ENCODE data around the gene CLCN1. TPM values are rescaled to one million over a fixed set of nuclear protein-coding genes. Genes with fewer than 3 reads are reported as not detected.

The CLCN1 gene
- total and polyA plus RNA-seq, 2 donors from 2014 or later = 0.35 TPM; not detected in 1

- intact Hi-C loops (cut with DNase I) = no loop called here
- H3K27me3 ChIP-seq (ENCODE audit: control insufficient read depth, insufficient read depth, low read length) = peaks cover 14% of the 10 kb centered on the region
Measured at GRCh38 chr7:143362131-143363015, 46.5 kb downstream of the CLCN1 start, which contains the start of gene FAM131B. Gene FAM131B, minus strand, starts transcription at chr7:143362713. Its CDS starts 110 bp downstream, at chr7:143362603.

GRCh38 chr7:143363016-143363937 lies 47.4 kb downstream of the CLCN1 start:
- Histone ChIP-seq H3K27me3 (ENCODE audit: control insufficient read depth, insufficient read depth, low read length) (peaks cover 14% of the 10 kb centered on the region), H3K9ac (ENCODE audit: low read length in 3 of 3) (no peak overlapping the region), H3K27ac (ENCODE audit: low read depth in 2 of 2, low read length in 2 of 2) (no peak overlapping the region)

More at GRCh38 chr7:143362131-143363015, 46.5 kb downstream of the CLCN1 start, which contains the start of gene FAM131B:
- TF ChIP-seq CTCF (IDR thresholded peaks at IDR 0.05; ENCODE audit: borderline replicate concordance, extremely low read depth, insufficient read depth) = no peak
- no peak within 1 kb of the TSS for H3K9ac ChIP-seq (ENCODE audit: low read length in 3 of 3)
- no peak within 1 kb of the TSS for H3K27ac ChIP-seq (ENCODE audit: low read depth in 2 of 2, low read length in 2 of 2)
- DNase-seq (peak in 4 of 5 donors; percentile 21 to 77 (median 52)), FAIRE-seq (no peak)
- no peaks in the 10 kb centered on the region for H3K9me3 ChIP-seq (ENCODE audit: control insufficient read depth in 2 of 3, insufficient read depth in 1 of 3, low read length in 3 of 3)
- H3K36me3 ChIP-seq (ENCODE audit: control insufficient read depth in 2 of 3, insufficient read depth in 3 of 3, low read length in 3 of 3) = no peaks in the 10 kb centered on the region
- H3K4me3 ChIP-seq (ENCODE audit: low read length in 3 of 3) = peak within 1 kb of the TSS; percentile 24 to 38 (median 37)
- peaks cover 0 to 2% (median 0%) of the 10 kb centered on the region in 3 donors for H3K4me1 ChIP-seq (ENCODE audit: control insufficient read depth in 2 of 3, insufficient read depth in 2 of 3, low read depth in 1 of 3, low read length in 3 of 3)

GRCh38 chr7:143367972-143368371 lies 52.1 kb downstream of the CLCN1 start:
- Histone ChIP-seq H3K4me3 (ENCODE audit: low read length in 3 of 3) (no peak overlapping the region), H3K27me3 (ENCODE audit: control insufficient read depth, insufficient read depth, low read length) (peaks cover 11% of the 10 kb centered on the region), H3K9ac (ENCODE audit: low read length in 3 of 3) (no peak overlapping the region), H3K27ac (ENCODE audit: low read depth in 2 of 2, low read length in 2 of 2) (peak overlapping the region in 1 of 2 donors; percentile 4), H3K9me3 (ENCODE audit: control insufficient read depth in 2 of 3, insufficient read depth in 1 of 3, low read length in 3 of 3) (no peaks in the 10 kb centered on the region), H3K4me1 (ENCODE audit: control insufficient read depth in 2 of 3, insufficient read depth in 2 of 3, low read depth in 1 of 3, low read length in 3 of 3) (peaks cover 0 to 5% (median 0%) of the 10 kb centered on the region in 3 donors), H3K36me3 (ENCODE audit: control insufficient read depth in 2 of 3, insufficient read depth in 3 of 3, low read length in 3 of 3) (no peaks in the 10 kb centered on the region)
- intact Hi-C loops (cut with DNase I) = no loop called here
- no peak for FAIRE-seq
- TF ChIP-seq CTCF (IDR thresholded peaks at IDR 0.05; ENCODE audit: borderline replicate concordance, extremely low read depth, insufficient read depth) = no peak
- DNase-seq = peak in 2 of 5 donors; percentile 16 to 89

More at GRCh38 chr7:143363016-143363937, 47.4 kb downstream of the CLCN1 start:
- H3K36me3 ChIP-seq (ENCODE audit: control insufficient read depth in 2 of 3, insufficient read depth in 3 of 3, low read length in 3 of 3) = no peaks in the 10 kb centered on the region
- intact Hi-C loops (cut with DNase I) = no loop called here
- DNase-seq = no peak
- no peaks in the 10 kb centered on the region for H3K9me3 ChIP-seq (ENCODE audit: control insufficient read depth in 2 of 3, insufficient read depth in 1 of 3, low read length in 3 of 3)
- FAIRE-seq = no peak
- no peak overlapping the region for H3K4me3 ChIP-seq (ENCODE audit: low read length in 3 of 3)
- peaks cover 0 to 4% (median 0%) of the 10 kb centered on the region in 3 donors for H3K4me1 ChIP-seq (ENCODE audit: control insufficient read depth in 2 of 3, insufficient read depth in 2 of 3, low read depth in 1 of 3, low read length in 3 of 3)
- no peak for TF ChIP-seq CTCF (IDR thresholded peaks at IDR 0.05; ENCODE audit: borderline replicate concordance, extremely low read depth, insufficient read depth)

All from kidney (tissue), 14 donors.